Heart left ventricle (tissue), 13 donors: ENCODE measurements around the gene ACTBL2.

Experiments
- CTCF ChIP-seq, 12 donors: fragments of 200-600 bp; sonication (generic) in 4 of 12; IDR thresholded peaks; one replicate each; pipeline versions ENCODE4 v1.5.0 to v1.8.0; 2018 to 2022; ENCODE audit warnings: antibody characterized with exemption in 12 of 12, mild to moderate bottlenecking in 5 of 12
- POLR2A ChIP-seq, 2 donors: fragments of 450-650 bp; IDR thresholded peaks; one replicate each; pipeline ENCODE4 v1.6.1; 2017; ENCODE audit warnings: antibody characterized with exemption in 2 of 2, mild to moderate bottlenecking in 2 of 2, moderate library complexity in 2 of 2
- donor health status: ischemic (EF 13 %, LVEDD 7.1; RV severe dilation, severe dysfunction).
- donor health status: DM: no; HTN: yes; CAD: no.
- donor health status: DM: no; HTN: no; CAD: no.
- donor health status: ischemic (EF 25% LVEDD 6.9; RV normal size, moderate dysfunction).
- donor health status: ischemic (EF 25% LVEDD 5.7; RV mildly dilated, moderate dysfunction).
- donor health status: ischemic (EF 35%, LVEDD 5.7; RV mildly dilated, moderate dysfunction).
- donor health status: nonischemic (EF 11% LVEDD 7.7; RV severe dilation, severe dysfunction).
- donor health status: DM: yes; HTN: yes; CAD: no.
- donor health status: PGD.
- donor health status: ischemic (EF 29% LVEDD 5.4; RV normal size, mild dysfunction).
- donor health status: nonischemic (EF 23%, LVEDD 6.1; RV moderate dilation, normal function).

DNA sequence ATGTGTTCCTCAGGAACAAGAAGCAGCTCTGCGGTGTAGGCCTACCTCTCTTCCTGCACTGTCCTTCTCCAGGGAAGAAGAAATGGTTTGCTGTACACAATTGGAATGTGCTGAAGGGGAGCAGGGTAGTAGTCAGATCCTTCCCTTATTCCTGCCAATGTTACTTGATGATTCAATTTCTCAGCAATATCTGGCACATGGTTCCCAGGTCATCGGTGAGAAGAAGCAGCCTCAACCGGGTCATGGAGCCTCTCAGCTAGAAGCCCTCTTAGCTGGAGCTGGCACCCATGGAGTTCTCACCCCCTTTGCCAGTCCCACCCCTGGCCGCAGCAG lies 36.9 kb downstream of the ACTBL2 start:
- TF ChIP-seq CTCF (IDR thresholded peaks at IDR 0.05) (no peak), POLR2A (IDR thresholded peaks at IDR 0.05) (no peak)
